HL-60 (cell line): ENCODE measurements around the gene SLC12A8.

Source experiments
- CTCF ChIP-seq: IDR thresholded peaks from one replicate; pipeline ENCODE4 v1.5.1; 2011; ENCODE audit warnings: low read length, control low read depth, inconsistent platforms; ENCODE audit not compliant: insufficient read depth
- POLR2AphosphoS5 ChIP-seq: IDR thresholded peaks from 2 replicates; pipeline ENCODE4 v1.6.1; 2012; ENCODE audit warnings: low read depth
- REST ChIP-seq: IDR thresholded peaks from 2 replicates; pipeline ENCODE4 v1.6.1; 2012; ENCODE audit warnings: low read depth; ENCODE audit not compliant: insufficient replicate concordance

- TF ChIP-seq POLR2AphosphoS5 (no peak), CTCF (no peak), REST (no peak)
Observed at GRCh38 chr3:125061170-125061569, 151.4 kb downstream of the SLC12A8 start.
